Limb (tissue), 2 donors: ENCODE results near the gene NRN1L.
"Not testable (repeated sequence)": the region's sequence is repeated elsewhere in the genome, so short reads cannot be mapped to it uniquely, and the experiment has no call there.

Experiments used
- DNase-seq, 2 donors: peaks; one replicate each; pipeline ENCODE4 v3.0.0-alpha.2; 2016; ENCODE audit errors: extremely low spot score in 2 of 2

NRN1L gene

DNA sequence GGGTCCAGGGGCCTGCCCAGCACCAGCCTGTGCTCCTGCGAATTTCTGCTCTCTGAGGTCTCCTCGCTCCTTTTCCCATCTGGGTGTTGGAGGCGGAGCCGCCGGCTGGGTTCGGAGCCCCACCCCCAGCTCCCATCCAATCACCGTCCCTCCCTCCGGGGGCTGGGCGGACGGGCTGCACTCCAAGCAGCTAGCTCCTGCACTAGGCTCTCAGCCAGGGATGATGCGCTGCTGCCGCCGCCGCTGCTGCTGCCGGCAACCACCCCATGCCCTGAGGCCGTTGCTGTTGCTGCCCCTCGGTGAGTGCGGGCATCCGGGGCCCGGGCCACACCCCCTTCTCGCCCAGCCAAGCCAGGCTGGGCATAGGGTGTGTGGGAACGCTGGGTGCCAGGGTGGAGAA is at the start of gene NRN1L:
Gene NRN1L (plus strand): TSS at position 202 of the 400 bp plus-strand sequence. CDS start 19 bp downstream, at position 221.
- DNase-seq, result peak; percentile 87 to 88

DNA sequence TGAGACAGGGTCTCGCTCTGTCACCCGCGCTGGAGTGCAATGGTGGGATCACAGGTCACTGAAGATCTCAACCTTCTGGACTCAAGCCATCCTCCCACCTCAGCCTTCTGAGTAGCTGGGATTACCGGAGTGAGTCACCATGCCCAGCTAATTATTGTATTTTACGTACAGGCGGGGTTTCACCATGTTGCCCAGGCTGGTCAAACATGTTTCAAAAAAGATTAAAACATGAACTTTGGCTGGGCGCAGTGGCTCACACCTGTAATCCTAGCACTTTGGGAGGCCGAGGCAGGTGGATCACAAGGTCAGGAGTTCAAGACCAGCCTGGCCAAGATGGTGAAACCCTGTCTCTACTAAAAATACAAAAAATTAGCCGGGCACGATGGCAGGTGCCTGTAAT is 47.5 kb upstream of the NRN1L start:
- DNase-seq, result not testable (repeated sequence)

GRCh38 chr16:67837811-67838210 is 46.9 kb upstream of the NRN1L start:
- no peak for DNase-seq

- no peak for DNase-seq
Observed at GRCh38 chr16:67841198-67841815, 43.4 kb upstream of the NRN1L start.

- peak; percentile 97 for DNase-seq
Observed at GRCh38 chr16:67841816-67842508, 42.7 kb upstream of the NRN1L start, which contains the start of gene THAP11. THAP11 (plus strand) TSS chr16:67842320; CDS start chr16:67842555, 235 bp downstream.

DNA sequence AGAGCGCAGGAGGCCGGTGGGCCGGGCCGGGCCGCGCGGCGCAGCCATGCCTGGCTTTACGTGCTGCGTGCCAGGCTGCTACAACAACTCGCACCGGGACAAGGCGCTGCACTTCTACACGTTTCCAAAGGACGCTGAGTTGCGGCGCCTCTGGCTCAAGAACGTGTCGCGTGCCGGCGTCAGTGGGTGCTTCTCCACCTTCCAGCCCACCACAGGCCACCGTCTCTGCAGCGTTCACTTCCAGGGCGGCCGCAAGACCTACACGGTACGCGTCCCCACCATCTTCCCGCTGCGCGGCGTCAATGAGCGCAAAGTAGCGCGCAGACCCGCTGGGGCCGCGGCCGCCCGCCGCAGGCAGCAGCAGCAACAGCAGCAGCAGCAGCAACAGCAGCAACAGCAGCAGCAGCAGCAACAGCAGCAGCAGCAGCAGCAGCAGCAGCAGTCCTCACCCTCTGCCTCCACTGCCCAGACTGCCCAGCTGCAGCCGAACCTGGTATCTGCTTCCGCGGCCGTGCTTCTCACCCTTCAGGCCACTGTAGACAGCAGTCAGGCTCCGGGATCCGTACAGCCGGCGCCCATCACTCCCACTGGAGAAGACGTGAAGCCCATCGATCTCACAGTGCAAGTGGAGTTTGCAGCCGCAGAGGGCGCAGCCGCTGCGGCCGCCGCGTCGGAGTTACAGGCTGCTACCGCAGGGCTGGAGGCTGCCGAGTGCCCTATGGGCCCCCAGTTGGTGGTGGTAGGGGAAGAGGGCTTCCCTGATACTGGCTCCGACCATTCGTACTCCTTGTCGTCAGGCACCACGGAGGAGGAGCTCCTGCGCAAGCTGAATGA is 42.0 kb upstream of the NRN1L start:
- DNase-seq, result peak; percentile 34 to 66

DNA sequence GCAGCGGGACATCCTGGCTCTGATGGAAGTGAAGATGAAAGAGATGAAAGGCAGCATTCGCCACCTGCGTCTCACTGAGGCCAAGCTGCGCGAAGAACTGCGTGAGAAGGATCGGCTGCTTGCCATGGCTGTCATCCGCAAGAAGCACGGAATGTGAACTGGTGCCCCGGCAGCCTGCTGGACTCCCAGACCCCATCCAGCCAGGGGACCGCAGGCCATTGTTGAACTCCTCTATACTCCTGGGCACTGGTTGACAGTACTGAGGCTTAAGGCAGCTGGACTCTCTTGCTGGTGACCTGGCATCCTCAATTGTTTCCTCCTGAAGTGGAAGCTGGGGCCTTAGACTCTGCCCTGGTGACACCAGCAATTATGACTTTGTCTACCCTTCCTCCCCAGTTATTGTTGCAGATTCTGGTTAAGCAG is 41.3 kb upstream of the NRN1L start:
- no peak for DNase-seq

DNA sequence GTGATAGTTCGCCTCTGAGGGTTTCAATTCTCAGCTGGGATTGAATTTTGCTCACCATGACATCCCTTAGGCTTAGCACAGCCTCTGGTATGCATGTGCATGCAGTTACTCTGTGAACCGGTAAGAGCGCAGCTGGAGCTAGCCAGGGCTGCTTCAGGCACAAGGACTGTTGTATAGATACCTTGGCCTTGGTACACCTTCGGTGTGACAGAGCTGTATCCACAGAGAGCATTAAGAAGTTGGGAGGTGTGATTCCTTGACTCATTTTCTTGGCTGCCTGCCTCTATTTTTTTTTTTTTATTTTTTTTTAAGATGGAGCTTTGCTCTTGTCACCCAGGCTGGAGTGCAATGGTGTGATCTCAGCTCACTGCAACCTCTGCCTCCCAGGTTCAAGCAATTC is 40.2 kb upstream of the NRN1L start:
- no peak for DNase-seq

- DNase-seq, result no peak
Observed at GRCh38 chr16:67845291-67846062, 39.2 kb upstream of the NRN1L start.

- no peak for DNase-seq
Observed at GRCh38 chr16:67846063-67846319, 38.7 kb upstream of the NRN1L start.

- DNase-seq, result peak; percentile 95 to 99
Observed at GRCh38 chr16:67846320-67847063, 38.2 kb upstream of the NRN1L start, which contains the start of gene NUTF2. NUTF2 (plus strand) TSS chr16:67846933; CDS start chr16:67865131, 18,198 bp downstream.

GRCh38 chr16:67847064-67847861 is 37.4 kb upstream of the NRN1L start, which contains the start of gene CENPT:
CENPT (minus strand) TSS chr16:67847693; CDS start chr16:67833859, 13,834 bp downstream.
- no peak for DNase-seq

GRCh38 chr16:67848118-67848517 is 36.6 kb upstream of the NRN1L start:
- DNase-seq, result no peak

DNA sequence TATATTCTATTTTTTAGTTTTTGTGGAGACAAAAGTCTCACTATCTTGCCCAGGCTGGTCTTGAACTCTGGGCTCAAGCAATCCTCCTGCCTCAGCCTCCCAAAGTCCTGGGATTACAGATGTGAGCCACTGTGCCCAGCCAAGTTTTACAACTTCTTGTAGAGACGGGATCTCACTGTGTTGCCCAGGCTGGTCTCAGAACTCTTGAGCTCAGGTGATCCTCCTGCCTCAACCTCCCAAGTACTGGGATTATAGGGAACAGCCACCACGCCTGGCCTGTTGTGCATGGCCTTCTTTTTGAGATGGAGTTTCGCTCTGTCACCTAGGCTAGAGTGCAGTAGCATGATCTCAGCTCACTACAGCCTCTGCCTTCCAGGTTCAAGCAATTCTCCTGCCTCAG is 31.0 kb upstream of the NRN1L start:
- DNase-seq, result no peak

DNA sequence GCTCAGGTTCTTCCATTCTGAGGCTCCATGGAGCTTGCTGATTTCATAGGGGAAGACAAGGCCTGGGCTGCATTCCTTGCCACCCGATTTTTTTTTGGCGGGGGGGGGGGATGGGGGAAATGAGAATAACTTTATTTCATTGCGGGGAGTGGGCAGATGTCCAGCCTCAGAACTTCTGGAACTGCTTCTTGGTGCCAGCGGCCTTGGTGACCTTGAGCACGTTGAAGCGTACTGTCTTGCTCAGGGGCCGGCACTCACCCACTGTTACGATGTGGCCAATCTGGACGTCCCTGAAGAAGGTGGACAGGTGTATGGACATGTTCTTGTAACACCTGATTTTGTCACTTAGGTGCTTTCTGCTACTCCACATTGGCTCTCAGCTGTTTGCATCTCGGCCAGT is 28.9 kb upstream of the NRN1L start:
- DNase-seq, result no peak

DNA sequence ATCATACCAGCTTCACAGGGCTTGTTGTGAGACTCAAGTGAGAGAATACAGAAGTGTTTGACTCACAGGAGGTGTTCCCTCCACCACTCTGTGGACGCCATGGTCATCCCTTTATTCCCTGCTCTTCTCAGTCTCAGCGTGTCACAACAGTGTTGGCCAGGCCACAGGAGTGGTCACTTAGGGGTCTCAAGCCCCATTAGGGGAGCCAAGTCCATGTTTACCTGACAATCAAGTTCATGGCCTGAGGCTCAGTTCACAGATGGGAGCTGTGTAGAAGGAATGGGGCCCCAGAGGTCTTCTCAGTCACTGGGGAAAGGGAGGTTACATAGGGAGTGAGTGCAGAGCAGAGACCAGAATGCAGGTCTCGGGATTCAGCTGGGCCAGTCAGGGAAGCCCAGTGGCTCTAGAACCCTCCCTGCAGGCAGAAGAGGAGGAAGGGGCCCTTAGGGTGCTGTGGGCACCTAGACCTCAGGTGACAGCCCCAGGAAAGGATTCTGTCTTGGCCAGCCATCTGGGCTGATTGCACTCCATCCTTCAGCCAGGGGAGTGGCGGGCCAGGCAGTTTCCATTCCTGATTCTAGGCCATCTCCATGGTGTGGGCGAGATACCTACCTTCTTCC is 27.6 kb upstream of the NRN1L start:
- DNase-seq, result no peak

DNA sequence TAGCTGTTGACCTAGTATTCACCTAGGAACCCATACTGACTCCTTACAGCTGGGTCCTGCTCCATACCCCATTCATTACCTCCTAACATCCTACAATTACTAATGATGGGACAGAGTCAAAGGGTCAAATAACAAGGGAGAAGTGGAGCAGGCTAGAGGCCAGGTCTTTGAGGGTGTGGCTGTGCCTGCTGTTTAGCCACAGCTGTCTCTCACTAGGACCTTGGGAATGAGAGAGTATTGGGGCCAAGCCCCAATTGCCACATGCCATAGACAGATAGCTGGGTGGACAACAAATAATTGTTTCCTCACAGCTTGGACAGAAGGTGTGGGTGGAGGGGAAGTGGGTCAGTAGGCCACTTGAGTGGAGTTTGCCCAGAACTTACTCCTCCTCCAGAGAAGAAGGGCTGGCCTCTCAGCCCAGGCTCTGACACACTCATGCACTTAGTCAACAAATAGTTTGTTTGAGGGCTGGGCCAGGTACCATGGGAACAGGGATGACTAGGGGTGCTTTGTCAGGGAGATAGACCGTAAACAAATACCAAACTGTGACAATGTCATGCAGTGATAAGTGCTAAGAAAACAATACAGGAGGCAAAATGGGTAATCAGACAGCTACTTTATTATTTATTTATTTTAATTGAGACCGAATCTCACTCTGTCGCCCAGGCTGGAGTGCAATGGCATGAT is 27.0 kb upstream of the NRN1L start:
- no peak for DNase-seq

DNA sequence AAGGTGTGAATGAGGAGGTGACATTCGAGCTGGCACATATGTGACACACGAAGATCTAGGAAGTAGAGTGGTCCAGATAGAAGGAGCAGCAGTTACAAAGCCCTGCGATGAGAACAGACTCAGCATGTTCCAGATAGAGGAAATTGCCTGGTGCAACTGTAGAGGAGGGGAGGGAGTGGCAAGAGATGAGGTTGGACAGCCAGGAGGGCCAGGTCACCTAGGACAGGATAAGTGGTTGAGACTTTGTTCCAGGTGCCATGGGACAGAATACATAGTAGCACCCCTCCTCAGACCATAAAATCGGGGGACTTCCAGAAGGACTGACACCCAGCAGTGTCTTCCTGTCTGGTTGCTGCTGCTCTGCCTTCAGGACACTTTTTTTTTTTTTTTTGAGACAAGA is 26.2 kb upstream of the NRN1L start:
- no peak for DNase-seq
